ENCODE measurements around the gene RNF13. TPM values are rescaled to one million over a fixed set of nuclear protein-coding genes. Genes with fewer than 3 reads are reported as not detected.

RNF13 gene
- total and polyA plus RNA-seq, 2 donors (not counting 3 experiments of a cell fraction or from before 2014, with no cell fraction given), result 16.4 to 27.1 TPM

DNA sequence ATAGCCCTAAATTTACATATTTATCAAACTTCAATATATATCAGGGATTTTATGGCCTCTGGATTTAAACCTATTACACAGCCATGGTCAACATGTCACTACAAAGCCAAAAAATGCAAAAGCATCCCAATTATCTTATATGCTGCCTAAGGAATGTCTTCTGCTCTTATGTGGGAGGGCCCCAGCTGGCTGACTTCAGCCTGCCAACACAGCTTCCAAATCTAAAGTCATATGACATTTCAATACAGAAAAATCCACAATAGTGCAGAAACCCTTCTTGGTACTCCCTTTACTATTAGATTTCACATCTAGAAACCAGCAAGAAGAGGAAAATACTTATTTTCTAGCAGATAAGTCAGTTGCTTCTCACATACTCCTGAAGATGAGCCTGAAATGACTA lies 151.3 kb downstream of the RNF13 start:
- H3K79me2 ChIP-seq (ENCODE audit: control insufficient read depth, insufficient read depth, low read length), result peaks cover 72% of the 10 kb centered on the region
- peaks cover 3 to 11% of the 10 kb centered on the region in 2 experiments for H3K36me3 ChIP-seq (ENCODE audit: control insufficient read depth in 2 of 2, extremely low read depth in 1 of 2, insufficient read depth in 2 of 2, low read length in 2 of 2)
- H3K27me3 ChIP-seq (ENCODE audit: control insufficient read depth in 2 of 2, insufficient read depth in 2 of 2, low read length in 2 of 2), result no peaks in the 10 kb centered on the region
- intact Hi-C loops (cut with micrococcal nuclease), result no loop called here
- H2AFZ ChIP-seq (ENCODE audit: low read depth, low read length), result no peak overlapping the region
- H3K9me3 ChIP-seq (replicated peaks; ENCODE audit: control insufficient read depth, insufficient read depth, low read length), result no peaks in the 10 kb centered on the region
- CTCF ChIA-PET, result interaction anchor here (1.0 to 5.4 kb wide), 4 partner anchors 28 to 531 kb away, joined by 4 to 87 read pairs (median 6); no protein-coding TSS in a partner anchor
- TF ChIP-seq, protein P1, sequence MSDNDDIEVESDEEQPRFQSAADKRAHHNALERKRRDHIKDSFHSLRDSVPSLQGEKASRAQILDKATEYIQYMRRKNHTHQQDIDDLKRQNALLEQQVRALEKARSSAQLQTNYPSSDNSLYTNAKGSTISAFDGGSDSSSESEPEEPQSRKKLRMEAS (IDR thresholded peaks at IDR 0.05; ENCODE audit: insufficient read depth, insufficient read length), result no peak
- TF ChIP-seq POLR2AphosphoS5 (IDR thresholded peaks at IDR 0.05; ENCODE audit: insufficient read depth, low read depth, low read length) (no peak), GATA2 (IDR thresholded peaks at IDR 0.05; ENCODE audit: insufficient read depth, insufficient read length, low read depth, low read length) (no peak), EZH2 (IDR thresholded peaks at IDR 0.05; ENCODE audit: borderline replicate concordance, low read depth, low read length, severe bottlenecking) (no peak), JUN (IDR thresholded peaks at IDR 0.05; ENCODE audit: borderline replicate concordance, insufficient read depth, insufficient read length, low read depth) (no peak), POLR2A (IDR thresholded peaks at IDR 0.05; ENCODE audit: low read depth, low read length) (no peak), MYC (IDR thresholded peaks at IDR 0.05; ENCODE audit: low read depth, low read length) (no peak), FOS (IDR thresholded peaks at IDR 0.05; ENCODE audit: borderline replicate concordance, insufficient read depth, low read length) (no peak)
- TF ChIP-seq, protein P2, sequence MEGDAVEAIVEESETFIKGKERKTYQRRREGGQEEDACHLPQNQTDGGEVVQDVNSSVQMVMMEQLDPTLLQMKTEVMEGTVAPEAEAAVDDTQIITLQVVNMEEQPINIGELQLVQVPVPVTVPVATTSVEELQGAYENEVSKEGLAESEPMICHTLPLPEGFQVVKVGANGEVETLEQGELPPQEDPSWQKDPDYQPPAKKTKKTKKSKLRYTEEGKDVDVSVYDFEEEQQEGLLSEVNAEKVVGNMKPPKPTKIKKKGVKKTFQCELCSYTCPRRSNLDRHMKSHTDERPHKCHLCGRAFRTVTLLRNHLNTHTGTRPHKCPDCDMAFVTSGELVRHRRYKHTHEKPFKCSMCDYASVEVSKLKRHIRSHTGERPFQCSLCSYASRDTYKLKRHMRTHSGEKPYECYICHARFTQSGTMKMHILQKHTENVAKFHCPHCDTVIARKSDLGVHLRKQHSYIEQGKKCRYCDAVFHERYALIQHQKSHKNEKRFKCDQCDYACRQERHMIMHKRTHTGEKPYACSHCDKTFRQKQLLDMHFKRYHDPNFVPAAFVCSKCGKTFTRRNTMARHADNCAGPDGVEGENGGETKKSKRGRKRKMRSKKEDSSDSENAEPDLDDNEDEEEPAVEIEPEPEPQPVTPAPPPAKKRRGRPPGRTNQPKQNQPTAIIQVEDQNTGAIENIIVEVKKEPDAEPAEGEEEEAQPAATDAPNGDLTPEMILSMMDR (IDR thresholded peaks at IDR 0.05; ENCODE audit: extremely low read depth in 1 of 2, insufficient read depth in 1 of 2, low read depth in 1 of 2, low read length in 2 of 2), result no peak
- H3K9ac ChIP-seq (replicated peaks; ENCODE audit: extremely low read depth, insufficient read depth, low read length), result no peak overlapping the region
- no peak for DNase-seq (ENCODE audit: low read depth, low spot score)
- H4K20me1 ChIP-seq (replicated peaks; ENCODE audit: control insufficient read depth, extremely low read depth, insufficient read depth, low read length), result peaks cover 5% of the 10 kb centered on the region
- no peak overlapping the region for H3K4me2 ChIP-seq (ENCODE audit: insufficient read depth, low read length)
- no peak for FAIRE-seq
- peaks cover 19% of the 10 kb centered on the region for H3K4me1 ChIP-seq (ENCODE audit: control insufficient read depth, extremely low read depth, insufficient read depth, low read length)
- POLR2A ChIA-PET, result no interaction called here
- H3K27ac ChIP-seq (ENCODE audit: insufficient read depth, low read depth, low read length), result no peak overlapping the region
- H3K9me1 ChIP-seq (replicated peaks; ENCODE audit: control insufficient read depth, extremely low read depth, insufficient read depth, low read length), result no peaks in the 10 kb centered on the region
- no peak overlapping the region for H3K4me3 ChIP-seq (replicated peaks in 1 of 3; ENCODE audit: insufficient read depth in 1 of 3, low read depth in 1 of 3, low read length in 3 of 3)
- BruUV-seq (replicated peaks), result no TSS peak
- dilution Hi-C loops (cut with MboI; ENCODE audit: extremely low pct_ligation_motif_present, low sequenced_read_pairs), result no loop called here

Data from endothelial cell of umbilical vein (primary cell).